Endodermal cell (in vitro differentiated cells): Measurements from ENCODE around the gene CERS6. TPM values are rescaled to one million over a fixed set of nuclear protein-coding genes. Genes with fewer than 3 reads are reported as not detected.

Experiments used
- DNase-seq: peaks from one replicate; pipeline ENCODE4 v3.0.0-alpha.2; 2017
- H3K27ac ChIP-seq: 2 replicates; pipeline ENCODE4 v1.5.1; 2013; ENCODE audit warnings: mild to moderate bottlenecking, low read depth, low read length, moderate library complexity
- H3K27me3 ChIP-seq: 2 replicates; pipeline ENCODE4 v1.6.1; 2013; ENCODE audit warnings: mild to moderate bottlenecking, low read length, moderate library complexity; ENCODE audit not compliant: insufficient read depth, control insufficient read depth, poor library complexity, severe bottlenecking
- H3K36me3 ChIP-seq: 2 replicates; pipeline ENCODE4 v1.7.0; 2013; ENCODE audit warnings: mild to moderate bottlenecking, low read length, moderate library complexity; ENCODE audit not compliant: control insufficient read depth, insufficient read depth
- H3K4me1 ChIP-seq: one replicate; pipeline ENCODE4 v1.7.0; 2013; ENCODE audit warnings: low read length; ENCODE audit not compliant: control insufficient read depth, insufficient read depth
- H3K4me3 ChIP-seq: 2 replicates; pipeline ENCODE4 v1.5.1; 2013; ENCODE audit warnings: mild to moderate bottlenecking, low read length, moderate library complexity
- H3K9ac ChIP-seq: 2 replicates; pipeline ENCODE4 v1.6.1; 2013; ENCODE audit warnings: mild to moderate bottlenecking, low read length, moderate library complexity; ENCODE audit not compliant: poor library complexity, severe bottlenecking; ENCODE audit errors: extremely low read depth
- H3K9me3 ChIP-seq: 2 replicates; pipeline ENCODE4 v1.6.1; 2013; ENCODE audit warnings: mild to moderate bottlenecking, low read length, moderate library complexity; ENCODE audit not compliant: control insufficient read depth
- H3K27ac Mint-ChIP-seq: 2 replicates; pipeline ENCODE4 v1.8.0; 2020; ENCODE audit warnings: mixed read lengths
- H3K27me3 Mint-ChIP-seq: 2 replicates; pipeline ENCODE4 v1.8.0; 2021; ENCODE audit warnings: mild to moderate bottlenecking, mixed read lengths; ENCODE audit not compliant: insufficient read depth
- H3K36me3 Mint-ChIP-seq: 2 replicates; pipeline ENCODE4 v1.8.0; 2020; ENCODE audit warnings: low read depth, mixed read lengths
- H3K4me1 Mint-ChIP-seq: 2 replicates; pipeline ENCODE4 v1.8.0; 2020; ENCODE audit warnings: mixed read lengths
- H3K4me3 Mint-ChIP-seq: 2 replicates; pipeline ENCODE4 v1.8.0; 2020; ENCODE audit warnings: mild to moderate bottlenecking, moderate library complexity, mixed read lengths
- H3K9me3 Mint-ChIP-seq: 2 replicates; pipeline ENCODE4 v1.8.0; 2020; ENCODE audit warnings: mild to moderate bottlenecking, mixed read lengths
- CTCF ChIP-seq: fragments of 200-600 bp; sonication (generic); conservative IDR thresholded peaks from 2 replicates; pipeline ENCODE4 v1.5.0; 2021; ENCODE audit warnings: antibody characterized with exemption, mild to moderate bottlenecking
- WGBS, 2 experiments: methylation state at CpG; one replicate each; pipeline versions ENCODE4 v1.1.5 to v1.1.7; 2013; ENCODE audit warnings: missing lambda C conversion rate in 2 of 2, mixed read lengths in 1 of 2; ENCODE audit not compliant: insufficient coverage in 1 of 2, insufficient read length in 1 of 2; 5-methylcytosine and 5-hydroxymethylcytosine counted together
- total RNA-seq, 2 donors: library from RNA; stranded (reverse); fragmentation: NEBNext Ultra II Directional in 1 of 2; extraction: Animal tissue kit (Norgen Biotek cat#: 25700) in 1 of 2; gene quantifications; 2 replicates in 1 of 2; 3 replicates in 1 of 2; pipeline ENCODE4 v1.2.1, GENCODE V29; 2021

The CERS6 gene
- total RNA-seq, 2 donors from 2014 or later = 41.3 to 52.0 TPM

GRCh38 chr2:168712053-168712452 is 256.0 kb downstream of the CERS6 start:
- Mint-ChIP-seq H3K4me3 (no peak overlapping the region), H3K27ac (no peak overlapping the region), H3K36me3 (peaks cover 9% of the 10 kb centered on the region), H3K27me3 (no peaks in the 10 kb centered on the region), H3K9me3 (no peaks in the 10 kb centered on the region), H3K4me1 (peaks cover 3% of the 10 kb centered on the region)
- 100% methylated on average over 1 of the region's 1 CpG; no CpG with 5 or more reads in 1 of the 2 experiments for WGBS, 2 experiments
- Histone ChIP-seq H3K27ac (no peak overlapping the region), H3K9ac (no peak overlapping the region), H3K4me3 (no peak overlapping the region), H3K36me3 (peaks cover 19% of the 10 kb centered on the region), H3K9me3 (no peaks in the 10 kb centered on the region), H3K4me1 (no peaks in the 10 kb centered on the region), H3K27me3 (no peaks in the 10 kb centered on the region)
- DNase-seq = no peak
- peak; percentile 56 for TF ChIP-seq CTCF

- no peak overlapping the region for H3K4me3 Mint-ChIP-seq
- WGBS, 2 experiments = 100% methylated on average over 1 of the region's 1 CpG; no CpG with 5 or more reads in 1 of the 2 experiments
Measured at GRCh38 chr2:168713325-168713724, 257.3 kb downstream of the CERS6 start.

GRCh38 chr2:168715849-168716248 is 259.8 kb downstream of the CERS6 start:
- peaks cover 40% of the 10 kb centered on the region for H3K36me3 ChIP-seq
- H3K4me3 ChIP-seq = no peak overlapping the region
- Mint-ChIP-seq H3K4me1 (peaks cover 3% of the 10 kb centered on the region), H3K27me3 (no peaks in the 10 kb centered on the region), H3K4me3 (no peak overlapping the region), H3K36me3 (peaks cover 23% of the 10 kb centered on the region), H3K9me3 (no peaks in the 10 kb centered on the region), H3K27ac (no peak overlapping the region)
- H3K9me3 ChIP-seq = no peaks in the 10 kb centered on the region
- no peaks in the 10 kb centered on the region for H3K27me3 ChIP-seq
- DNase-seq = no peak
- H3K9ac ChIP-seq = no peak overlapping the region
- no peak overlapping the region for H3K27ac ChIP-seq
- 100% methylated on average over 2 of the region's 2 CpGs; no CpG with 5 or more reads in 1 of the 2 experiments for WGBS, 2 experiments
- TF ChIP-seq CTCF = no peak
- no peaks in the 10 kb centered on the region for H3K4me1 ChIP-seq

More at GRCh38 chr2:168713325-168713724, 257.3 kb downstream of the CERS6 start:
- no peak overlapping the region for H3K9ac ChIP-seq
- DNase-seq = no peak
- no peak for TF ChIP-seq CTCF
- Mint-ChIP-seq H3K27me3 (no peaks in the 10 kb centered on the region), H3K36me3 (peaks cover 13% of the 10 kb centered on the region), H3K4me1 (peaks cover 3% of the 10 kb centered on the region), H3K27ac (no peak overlapping the region), H3K9me3 (no peaks in the 10 kb centered on the region)
- no peaks in the 10 kb centered on the region for H3K27me3 ChIP-seq
- no peaks in the 10 kb centered on the region for H3K4me1 ChIP-seq
- H3K36me3 ChIP-seq = peaks cover 24% of the 10 kb centered on the region
- H3K27ac ChIP-seq = no peak overlapping the region
- no peaks in the 10 kb centered on the region for H3K9me3 ChIP-seq
- H3K4me3 ChIP-seq = no peak overlapping the region
